GM19043 (cell line): ENCODE data around the gene CLEC1B.
"Not testable (repeated sequence)": the region's sequence is repeated elsewhere in the genome, so short reads cannot be mapped to it uniquely, and the experiment has no call there.

Source experiments
- ATAC-seq: cut with Tn5 transposase; IDR thresholded peaks from one replicate; pipeline ENCODE4 v1.9.1; 2021; ENCODE audit warnings: low read depth; ENCODE audit not compliant: unreplicated experiment

CLEC1B gene

DNA sequence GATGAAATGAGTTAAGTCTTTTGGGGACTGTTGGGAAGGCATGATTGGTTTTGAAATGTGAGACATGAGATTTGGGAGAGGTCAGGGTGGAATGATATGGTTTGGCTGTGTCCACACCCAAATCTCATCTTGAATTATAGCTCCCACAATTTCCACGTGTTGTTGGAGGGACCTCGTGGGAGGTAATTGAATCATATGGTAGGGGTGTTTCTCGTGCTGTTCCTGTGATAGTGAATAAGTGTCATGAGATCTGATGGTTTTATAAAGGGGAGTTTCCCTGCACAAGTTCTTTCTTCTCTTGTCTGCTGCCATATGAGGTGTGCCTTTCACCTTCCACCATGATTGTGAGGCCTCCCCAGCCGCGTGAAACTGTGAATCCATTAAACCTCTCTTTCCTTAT lies 22.3 kb downstream of the CLEC1B start:
- ATAC-seq, result not testable (repeated sequence)

DNA sequence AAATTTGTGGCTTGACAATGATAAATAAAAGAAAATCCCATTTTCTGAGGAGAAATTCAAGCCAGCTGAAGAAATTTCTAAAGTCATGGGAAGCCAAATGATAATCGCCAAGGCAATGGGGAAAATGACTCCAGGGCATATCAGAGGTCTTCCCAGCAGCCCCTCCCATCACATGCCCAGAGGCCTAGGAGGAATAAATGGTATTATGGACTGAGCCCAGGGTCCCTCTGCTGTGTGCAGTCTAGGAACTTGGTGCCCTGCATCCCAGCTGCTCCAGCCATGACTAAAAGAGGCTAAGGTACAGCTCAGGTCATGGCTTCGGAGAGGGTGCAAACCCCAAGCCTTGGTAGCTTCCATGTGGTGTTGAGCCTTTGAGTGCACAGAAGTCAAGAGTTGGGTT lies 23.3 kb downstream of the CLEC1B start:
- ATAC-seq, result no peak

DNA sequence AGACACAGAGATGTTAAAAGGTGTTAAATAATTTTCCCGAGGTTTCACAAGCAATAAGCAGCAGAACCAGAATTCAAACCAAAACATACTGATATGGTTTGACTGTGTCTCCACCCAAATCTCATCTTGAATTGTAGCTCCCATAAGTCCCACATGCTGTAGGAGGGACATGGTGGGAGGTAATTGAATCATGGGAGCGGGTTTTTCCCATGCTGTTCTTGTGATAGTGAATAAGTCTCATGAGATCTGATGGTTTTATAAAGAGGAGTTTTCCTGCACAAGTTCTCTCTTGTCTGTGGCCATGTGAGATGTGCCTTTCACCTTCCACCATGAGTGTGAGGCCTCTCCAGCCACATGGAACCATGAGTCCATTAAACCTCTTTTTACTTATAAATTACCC lies 24.2 kb downstream of the CLEC1B start:
- not testable (repeated sequence) for ATAC-seq

DNA sequence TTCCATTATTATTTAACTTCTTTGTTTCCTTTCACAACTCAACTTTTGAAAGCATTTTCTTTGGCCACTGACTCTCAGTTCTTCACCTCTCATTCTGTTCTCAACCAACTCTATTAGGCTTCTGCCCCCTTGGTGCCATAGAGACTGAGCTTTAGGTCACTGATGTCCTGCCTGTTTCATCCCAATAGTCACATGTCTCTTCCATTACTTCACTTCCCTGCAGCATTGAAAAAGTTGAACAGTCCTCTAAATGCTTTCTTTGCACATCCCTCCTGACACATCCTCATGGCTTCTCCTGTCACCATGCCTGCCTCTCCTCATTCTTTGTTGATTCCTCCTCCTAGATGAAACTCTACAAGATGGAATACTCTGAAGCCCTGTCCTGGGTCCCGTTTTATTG lies 25.0 kb downstream of the CLEC1B start:
- no peak for ATAC-seq

DNA sequence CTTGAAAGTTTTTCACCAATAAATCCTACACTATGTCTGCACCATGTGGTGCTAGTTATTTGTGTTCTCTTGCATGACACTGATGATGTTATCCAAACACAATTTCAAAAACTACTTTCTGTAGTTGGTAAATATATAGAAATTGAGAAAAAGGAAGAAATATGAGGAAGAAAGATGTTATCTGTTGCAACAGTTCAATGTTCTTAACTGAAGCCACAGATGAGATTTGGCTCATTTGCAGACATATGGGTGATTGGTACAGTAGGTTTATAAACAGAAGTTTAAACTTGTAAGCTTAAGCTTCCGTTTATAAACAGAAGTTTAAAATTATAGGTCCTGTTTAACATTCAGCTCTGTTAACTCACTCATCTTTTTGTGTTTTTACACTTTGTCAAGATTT lies 27.7 kb downstream of the CLEC1B start, which contains the start of gene CLEC12A:
TSS of gene CLEC12A (plus strand) at position 229 of the 400 bp plus-strand sequence. CDS start 188 bp downstream, outside the sequence.
- no peak for ATAC-seq

DNA sequence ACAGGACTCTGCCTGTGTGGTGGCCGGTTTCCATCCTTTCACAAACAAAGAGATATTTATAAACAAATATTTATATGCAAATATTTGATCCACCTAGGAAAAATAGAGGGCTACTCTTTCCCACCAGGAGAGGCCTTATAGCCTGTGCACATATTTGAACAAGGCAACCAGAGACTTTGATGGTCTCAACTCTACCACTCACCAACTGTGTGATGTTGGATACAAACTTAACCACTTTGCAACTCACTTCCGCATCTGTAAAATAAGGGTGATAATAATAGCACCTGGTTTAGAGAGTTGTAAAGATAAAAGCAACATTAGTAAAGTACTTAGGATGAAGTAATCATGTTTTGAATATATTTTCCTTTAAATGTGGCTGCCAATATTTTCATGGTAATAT lies 29.2 kb downstream of the CLEC1B start:
- no peak for ATAC-seq

DNA sequence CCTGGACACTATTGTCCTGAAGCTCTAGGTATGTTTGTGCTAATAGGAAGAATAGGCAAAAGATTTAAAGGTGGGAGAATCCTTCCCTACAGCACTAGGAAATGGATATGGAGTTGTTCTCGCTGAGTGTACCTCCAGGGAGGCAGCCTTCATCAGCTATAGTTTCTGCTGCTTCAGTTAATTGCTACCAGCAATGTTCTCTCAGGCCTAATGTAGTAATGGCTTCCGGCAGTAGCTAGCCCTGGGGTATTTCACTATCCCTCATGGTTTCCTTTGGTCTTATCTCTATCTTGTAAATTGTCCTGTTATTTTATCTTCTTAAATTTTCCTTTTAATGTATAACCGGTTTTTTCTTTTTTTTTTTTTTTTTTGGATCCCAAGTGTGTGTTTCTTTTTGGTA lies 37.0 kb downstream of the CLEC1B start:
- ATAC-seq, result no peak

DNA sequence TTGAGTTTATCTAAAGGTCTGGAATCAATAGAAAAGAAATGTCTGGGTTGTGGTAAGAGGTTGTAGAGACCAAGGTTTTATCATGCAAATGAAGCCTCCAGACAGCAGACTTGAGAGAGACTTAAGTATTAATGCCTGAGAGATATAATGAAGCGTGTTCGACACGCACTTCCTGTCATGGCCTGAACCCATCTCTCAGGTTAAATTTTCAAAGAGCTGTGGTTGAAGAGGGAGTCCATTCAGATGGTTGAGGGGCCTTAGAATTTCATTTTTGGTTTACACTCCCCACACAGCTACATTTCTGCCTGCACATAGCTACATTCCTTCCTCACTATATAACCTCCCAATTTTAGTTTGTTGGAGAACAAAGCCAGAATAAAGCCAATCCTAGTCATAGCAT lies 37.8 kb downstream of the CLEC1B start:
- ATAC-seq, result peak; percentile 92

DNA sequence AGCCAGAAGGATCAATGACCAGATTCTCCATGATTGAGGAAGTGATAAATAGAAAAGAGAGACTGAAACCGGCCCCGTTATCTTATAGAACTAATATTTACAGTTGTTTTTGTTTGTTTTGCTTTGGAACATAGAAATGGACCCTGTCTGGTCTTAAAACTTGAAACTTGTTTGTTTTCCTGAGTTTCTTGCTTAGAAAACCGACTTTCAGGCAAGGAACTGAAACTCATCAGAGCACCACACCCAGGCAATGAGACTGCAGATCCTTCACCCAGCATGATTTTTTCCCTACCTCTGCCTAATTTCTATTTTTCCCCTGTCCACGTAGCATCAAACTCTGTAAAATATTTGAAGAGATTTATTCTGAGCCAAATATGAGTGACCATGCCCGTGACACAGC lies 38.3 kb downstream of the CLEC1B start:
- ATAC-seq, result no peak

DNA sequence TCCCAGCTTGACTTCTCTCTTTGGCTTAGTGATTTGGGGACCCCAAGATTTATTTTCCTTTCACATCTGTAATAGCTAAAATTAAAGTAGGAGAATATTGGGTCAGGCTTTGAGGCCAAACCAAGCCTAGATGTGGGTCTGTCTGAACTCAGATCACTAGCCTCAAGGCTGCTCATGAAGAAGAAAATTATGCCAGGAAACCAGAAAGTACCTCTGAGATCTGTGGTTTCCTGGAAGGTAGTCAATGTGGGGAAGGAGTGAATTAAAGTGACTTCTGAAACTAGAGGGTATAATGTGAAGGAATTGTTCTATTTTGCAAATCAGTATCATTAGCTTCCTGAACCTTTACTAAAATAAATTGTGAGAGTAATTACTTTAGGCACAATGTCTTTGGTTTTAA lies 41.1 kb downstream of the CLEC1B start:
- ATAC-seq, result no peak

DNA sequence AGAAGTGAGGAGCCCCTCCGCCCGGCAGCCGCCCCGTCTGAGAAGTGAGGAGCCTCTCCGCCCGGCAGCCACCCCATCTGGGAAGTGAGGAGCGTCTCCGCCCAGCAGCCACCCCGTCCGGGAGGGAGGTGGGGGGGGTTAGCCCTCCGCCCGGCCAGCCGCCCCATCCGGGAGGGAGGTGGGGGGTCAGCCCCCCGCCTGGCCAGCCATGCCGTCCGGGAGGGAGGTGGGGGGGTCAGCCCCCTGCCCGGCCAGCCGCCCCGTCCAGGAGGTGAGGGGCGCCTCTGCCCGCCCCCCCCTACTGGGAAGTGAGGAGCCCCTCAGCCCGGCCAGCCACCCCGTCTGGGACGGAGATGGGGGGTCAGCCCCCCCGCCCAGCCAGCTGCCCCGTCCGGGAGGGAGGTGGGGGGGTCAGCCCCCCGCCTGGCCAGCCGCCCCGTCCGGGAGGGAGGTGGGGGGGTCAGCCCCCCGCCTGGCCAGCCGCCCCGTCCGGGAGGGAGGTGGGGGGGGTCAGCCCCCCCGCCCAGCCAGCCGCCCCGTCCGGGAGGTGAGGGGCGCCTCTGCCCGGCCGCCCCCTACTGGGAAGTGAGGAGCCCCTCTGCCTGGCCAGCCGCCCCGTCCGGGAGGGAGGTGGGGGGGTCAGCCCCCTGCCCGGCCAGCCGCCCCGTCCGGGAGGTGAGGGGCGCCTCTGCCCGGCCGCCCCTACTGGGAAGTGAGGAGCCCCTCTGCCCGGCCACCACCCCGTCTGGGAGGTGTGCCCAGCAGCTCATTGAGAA lies 45.8 kb downstream of the CLEC1B start:
- ATAC-seq, result not testable (repeated sequence)

DNA sequence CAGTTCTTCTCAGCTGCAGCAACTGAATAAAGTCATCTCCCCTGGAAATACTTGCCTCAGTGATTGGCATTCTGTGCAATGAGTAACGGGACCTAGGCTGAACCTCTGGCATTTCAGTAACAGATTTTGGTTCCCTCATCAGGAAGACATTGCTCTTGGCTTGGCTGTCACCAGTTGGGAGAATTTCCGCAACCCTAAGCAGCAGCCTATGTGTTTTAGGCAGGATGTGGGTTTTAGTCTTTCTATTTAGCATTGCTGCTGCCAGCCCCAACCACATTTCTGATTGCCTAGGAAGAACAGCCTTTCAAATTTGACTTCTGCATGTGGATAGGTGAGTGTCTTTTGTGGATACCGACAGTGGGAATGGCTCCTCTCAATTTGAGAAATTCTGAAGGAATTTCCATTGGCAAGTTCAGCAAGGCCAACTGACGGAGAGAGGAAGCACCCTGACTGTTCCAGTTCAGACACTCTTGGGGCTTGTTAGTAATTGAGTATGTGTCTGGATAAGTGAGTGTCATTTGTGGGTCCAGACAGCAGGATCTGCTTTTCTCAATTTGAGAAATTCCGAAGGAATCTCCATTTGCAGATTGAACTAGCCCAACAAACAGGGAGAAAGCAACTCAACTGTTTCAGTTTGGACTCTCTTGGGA lies 47.8 kb downstream of the CLEC1B start:
- peak; percentile 38 for ATAC-seq

DNA sequence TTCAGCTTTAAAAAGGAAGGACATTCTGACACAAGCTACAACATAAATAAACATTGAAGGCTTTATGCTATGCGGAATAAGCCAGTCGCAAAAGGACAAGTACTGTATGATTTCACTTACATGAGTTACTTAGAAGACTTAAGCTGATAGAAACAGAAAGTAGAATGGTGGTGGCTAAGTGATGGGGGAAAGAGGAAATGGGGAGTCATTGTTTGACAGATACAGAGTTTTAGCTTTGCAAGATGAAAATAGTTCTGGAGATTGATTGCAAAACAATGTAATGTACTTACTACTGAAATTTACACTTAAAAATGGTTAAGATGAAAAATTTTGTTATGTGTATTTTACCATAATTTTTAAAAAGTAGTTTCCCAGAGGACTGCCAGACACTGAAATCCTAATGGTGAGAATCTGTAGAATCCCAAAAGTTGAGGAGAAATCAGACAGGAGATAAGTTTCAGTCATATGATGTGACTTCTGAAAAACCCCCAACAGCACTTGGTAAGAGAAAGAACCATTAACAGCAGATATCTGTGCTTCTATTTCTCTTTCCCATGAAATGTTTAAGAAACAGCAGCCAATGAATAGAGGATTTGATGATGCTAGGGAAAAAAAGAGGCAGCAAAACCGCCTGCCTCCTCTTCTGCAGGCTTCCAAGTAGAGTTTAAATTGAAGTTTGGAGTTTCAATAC lies 50.2 kb downstream of the CLEC1B start:
- peak; percentile 91 for ATAC-seq

DNA sequence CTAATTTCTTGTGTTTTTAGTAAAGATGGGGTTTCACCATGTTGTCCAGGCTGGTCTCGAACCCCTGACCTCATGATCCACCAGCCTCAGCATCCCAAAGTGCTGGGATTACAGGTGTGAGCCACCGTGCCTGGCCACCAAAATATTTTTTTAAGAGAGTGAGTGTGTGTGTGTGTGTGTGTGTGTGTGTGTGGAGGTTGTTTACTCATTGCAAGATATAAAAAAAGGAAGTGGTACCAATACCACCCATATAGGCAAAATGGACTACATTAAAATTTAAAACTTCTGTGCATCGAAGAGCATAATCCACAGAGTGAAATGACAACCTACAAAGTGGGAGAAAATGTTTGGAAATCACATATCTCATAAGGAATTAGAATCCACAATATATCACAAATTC lies 51.2 kb downstream of the CLEC1B start:
- no peak for ATAC-seq

DNA sequence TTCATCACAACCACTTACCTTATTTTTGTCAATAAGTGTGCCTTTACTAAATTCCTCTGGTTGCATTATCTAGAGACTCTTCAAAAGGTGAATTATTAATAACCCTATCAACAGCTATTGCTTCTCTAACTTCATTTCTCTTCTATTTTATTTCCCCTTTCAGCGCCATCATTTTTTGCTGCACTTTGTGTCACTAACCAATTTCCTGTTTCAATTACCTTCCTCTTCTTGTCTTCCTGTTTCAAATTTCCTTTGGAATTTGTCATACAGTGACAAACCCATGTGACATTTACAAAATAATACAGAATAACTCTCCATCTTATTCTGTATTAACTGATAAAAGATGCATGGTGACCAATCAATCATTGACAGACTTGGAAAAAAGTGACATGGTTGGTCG lies 54.5 kb downstream of the CLEC1B start:
- ATAC-seq, result no peak

DNA sequence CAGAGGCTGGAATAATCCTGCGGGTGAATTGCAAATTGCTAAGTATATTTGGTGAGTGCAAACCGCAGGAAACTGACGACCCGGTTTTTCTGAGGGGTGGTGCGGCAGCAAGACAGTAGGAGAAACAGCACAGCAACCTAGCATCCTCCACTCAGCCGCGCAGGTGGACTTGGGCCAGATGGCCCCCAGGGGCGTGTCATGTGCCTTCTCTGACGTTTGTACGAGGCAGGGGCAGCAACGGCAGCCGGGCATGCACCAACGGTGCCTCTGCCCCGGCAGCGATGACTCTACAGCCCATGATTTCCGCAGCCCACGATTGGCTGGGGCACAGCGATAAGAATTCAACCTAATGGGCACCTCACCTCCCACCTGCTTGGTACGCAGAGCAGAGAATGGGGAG lies 55.7 kb downstream of the CLEC1B start:
- no peak for ATAC-seq
